Heart right ventricle (tissue), 16 donors: ENCODE measurements around the gene FDXACB1. TPM values are rescaled to one million over a fixed set of nuclear protein-coding genes. Genes with fewer than 3 reads are reported as not detected.
A peak's percentile ranks its signal among the peaks of the same experiment; 100 is the strongest.

Experiments used
- ATAC-seq, 8 donors: fragments of 200-7000 bp; cut with Tn5 transposase; one replicate each; pipeline ENCODE4 v1.9.1; 2020; ENCODE audit warnings: mild to moderate bottlenecking in 8 of 8, moderate library complexity in 8 of 8, moderate number of reproducible peaks in 1 of 8
- DNase-seq, 2 donors: peaks; one replicate each; pipeline ENCODE4 v3.0.0-alpha.2; 2020
- H3K27ac ChIP-seq, 10 donors: fragments of 200-600 bp; sonication (generic) in 2 of 10; one replicate each; pipeline versions ENCODE4 v1.5.0 to v1.8.0; 2020 to 2022; ENCODE audit warnings: mild to moderate bottlenecking in 3 of 10
- H3K27me3 ChIP-seq, 7 donors: fragments of 200-600 bp; one replicate each; pipeline ENCODE4 v1.8.0; 2021 to 2022; ENCODE audit warnings: mild to moderate bottlenecking in 2 of 7
- H3K36me3 ChIP-seq, 9 donors: fragments of 200-600 bp; sonication (generic) in 1 of 9; one replicate each; pipeline versions ENCODE4 v1.5.0 to v1.8.0; 2020 to 2022; ENCODE audit warnings: mild to moderate bottlenecking in 2 of 9
- H3K4me1 ChIP-seq, 9 donors: fragments of 200-600 bp; sonication (generic) in 1 of 9; one replicate each; pipeline versions ENCODE4 v1.5.0 to v1.8.0; 2020 to 2022; ENCODE audit warnings: mild to moderate bottlenecking in 4 of 9
- H3K4me3 ChIP-seq, 10 donors: fragments of 200-600 bp; sonication (generic) in 2 of 10; one replicate each; pipeline versions ENCODE4 v1.5.0 to v1.8.0; 2020 to 2022; ENCODE audit warnings: mild to moderate bottlenecking in 7 of 10, moderate library complexity in 2 of 10
- H3K9me3 ChIP-seq, 11 donors: fragments of 200-600 bp in 10 of 11; sonication (generic) in 2 of 11; one replicate each; pipeline versions ENCODE4 v1.5.0 to v1.8.0; 2013 to 2022; ENCODE audit warnings: mild to moderate bottlenecking in 2 of 11, control low read depth in 1 of 11, moderate library complexity in 1 of 11
- WGBS, 2 donors: extraction: QIAGEN DNeasy Blood & Tissue Kit; methylation state at CpG; one replicate each; pipeline ENCODE4 v1.1.7; 2013; ENCODE audit warnings: inconsistent platforms in 1 of 2; 5-methylcytosine and 5-hydroxymethylcytosine counted together
- intact Hi-C, 10 donors: fragments of 100-400 bp; cut with DNase I; formaldehyde crosslinking; loops; one replicate each; pipeline versions ENCODE4 v1.11.1 to v1.14.2; 2022
- polyA plus RNA-seq, 2 donors: library from polyadenylated mRNA; stranded (reverse); fragments of 200-250 nt; gene quantifications; one replicate each; pipeline ENCODE4 v1.2.3, GENCODE V29; 2013
- total RNA-seq, 10 donors: library from RNA; stranded (reverse); fragmentation: NEBNext Ultra II Directional in 3 of 10; extraction: Animal tissue kit (Norgen Biotek cat#: 25700) in 3 of 10; gene quantifications; one replicate each; pipeline versions ENCODE4 v1.2.1 to v1.2.4, GENCODE V29; 2021 to 2023
- TF ChIP-seq, protein P1 (sequence below), 9 donors: fragments of 200-600 bp; sonication (generic) in 2 of 9; IDR thresholded peaks; one replicate each; pipeline versions ENCODE4 v1.5.0 to v1.8.0; 2021 to 2022; ENCODE audit warnings: antibody characterized with exemption in 9 of 9, mild to moderate bottlenecking in 5 of 9, moderate library complexity in 1 of 9
- donor health status: Arrhythmogenic right ventricular cardiomyopathy.
- donor health status: ischemic (EF 13 %, LVEDD 7.1; RV severe dilation, severe dysfunction).
- donor health status: healthy with polysubstance abuse.
- donor health status: DM: no; HTN: yes; CAD: no.
- donor health status: DM: no; HTN: no; CAD: no.
- donor health status: ischemic (EF 25% LVEDD 6.9; RV normal size, moderate dysfunction).
- donor health status: ischemic (EF 25% LVEDD 5.7; RV mildly dilated, moderate dysfunction).
- donor health status: healthy.
- donor health status: DM: yes; HTN: yes; CAD: no.
- donor health status: Ischemic cardiomyopathy.
- donor health status: ischemic (EF 35%, LVEDD 5.7; RV mildly dilated, moderate dysfunction).
- donor health status: nonischemic (EF 11% LVEDD 7.7; RV severe dilation, severe dysfunction).
- donor health status: DM: yes; HTN: yes; CAD: no.
- donor health status: PGD.
- donor health status: ischemic (EF 29% LVEDD 5.4; RV normal size, mild dysfunction).
- donor health status: nonischemic (EF 23%, LVEDD 6.1; RV moderate dilation, normal function).

The FDXACB1 gene
- total and polyA plus RNA-seq, 12 donors, result 0.86 to 2.0 (median 1.4) TPM

DNA sequence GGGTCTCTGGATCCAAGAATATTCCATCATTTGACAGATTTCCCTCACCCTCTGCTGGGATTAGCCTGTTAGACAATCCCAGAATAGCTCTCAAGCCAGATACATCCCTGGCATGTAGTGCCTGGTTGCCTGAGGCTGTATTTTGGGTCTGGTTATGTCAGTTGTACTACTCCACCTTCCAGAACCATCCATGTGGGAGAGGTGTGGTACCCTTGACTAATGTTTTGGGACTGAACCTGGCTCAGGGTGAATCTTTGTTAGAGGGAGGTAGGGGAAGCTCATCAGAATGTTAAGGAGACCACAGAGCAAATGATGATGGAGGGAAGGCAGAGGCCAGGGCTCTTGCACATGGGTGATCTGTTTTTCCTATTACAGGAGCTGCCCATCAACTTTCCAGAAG, 45.0 kb upstream of the FDXACB1 start:
- peak in 1 of 8 donors; percentile 27 for ATAC-seq
- Histone ChIP-seq H3K4me3 (peak overlapping the region in 3 of 10 donors; percentile 31 to 43 (median 34)), H3K36me3 (no peaks in the 10 kb centered on the region), H3K27me3 (no peaks in the 10 kb centered on the region), H3K4me1 (peaks cover 5 to 58% (median 41%) of the 10 kb centered on the region in 9 donors), H3K27ac (peak overlapping the region; percentile 70 to 95 (median 91)), H3K9me3 (no peaks in the 10 kb centered on the region)
- TF ChIP-seq, protein P1, sequence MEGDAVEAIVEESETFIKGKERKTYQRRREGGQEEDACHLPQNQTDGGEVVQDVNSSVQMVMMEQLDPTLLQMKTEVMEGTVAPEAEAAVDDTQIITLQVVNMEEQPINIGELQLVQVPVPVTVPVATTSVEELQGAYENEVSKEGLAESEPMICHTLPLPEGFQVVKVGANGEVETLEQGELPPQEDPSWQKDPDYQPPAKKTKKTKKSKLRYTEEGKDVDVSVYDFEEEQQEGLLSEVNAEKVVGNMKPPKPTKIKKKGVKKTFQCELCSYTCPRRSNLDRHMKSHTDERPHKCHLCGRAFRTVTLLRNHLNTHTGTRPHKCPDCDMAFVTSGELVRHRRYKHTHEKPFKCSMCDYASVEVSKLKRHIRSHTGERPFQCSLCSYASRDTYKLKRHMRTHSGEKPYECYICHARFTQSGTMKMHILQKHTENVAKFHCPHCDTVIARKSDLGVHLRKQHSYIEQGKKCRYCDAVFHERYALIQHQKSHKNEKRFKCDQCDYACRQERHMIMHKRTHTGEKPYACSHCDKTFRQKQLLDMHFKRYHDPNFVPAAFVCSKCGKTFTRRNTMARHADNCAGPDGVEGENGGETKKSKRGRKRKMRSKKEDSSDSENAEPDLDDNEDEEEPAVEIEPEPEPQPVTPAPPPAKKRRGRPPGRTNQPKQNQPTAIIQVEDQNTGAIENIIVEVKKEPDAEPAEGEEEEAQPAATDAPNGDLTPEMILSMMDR (IDR thresholded peaks at IDR 0.05), result no peak
- DNase-seq, result no peak
- intact Hi-C loops, result loop anchor here in 4 of 10 donors (5.0 to 10.0 kb wide), 3 partner anchors 47 to 161 kb away; partner anchors contain the start of genes CFAP68 (in 3 of the 4), FDXACB1 (in 3 of the 4), ALG9 (in 2 of the 4) and SDHD (in 1 of the 4)

DNA sequence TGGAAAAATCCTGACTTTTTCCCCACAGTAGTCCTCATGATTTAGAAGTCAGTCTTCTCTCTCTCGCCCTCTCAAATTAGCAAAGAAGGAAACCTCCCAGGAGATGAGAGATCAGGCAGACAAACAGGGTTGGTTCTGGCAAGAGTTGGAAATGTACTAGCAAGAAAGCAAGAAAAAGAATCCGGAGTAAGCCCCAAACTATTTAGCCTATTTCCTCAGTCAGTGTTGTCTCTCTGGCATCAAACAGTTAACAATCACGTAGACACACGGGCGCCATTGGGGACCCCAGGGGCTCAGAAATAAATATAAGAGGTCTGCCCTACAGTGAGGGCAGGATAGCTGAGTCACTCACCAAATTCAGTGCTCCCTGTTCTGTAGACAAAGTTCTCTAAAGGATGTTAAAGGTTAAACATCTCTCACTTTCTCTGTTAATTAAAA, 44.4 kb upstream of the FDXACB1 start:
- H3K4me1 ChIP-seq, result peaks cover 5 to 64% (median 47%) of the 10 kb centered on the region in 9 donors
- intact Hi-C loops, result loop anchor here in 4 of 10 donors (5.0 to 10.0 kb wide), 3 partner anchors 46 to 161 kb away; partner anchors contain the start of genes CFAP68 (in 3 of the 4), FDXACB1 (in 3 of the 4), ALG9 (in 2 of the 4) and SDHD (in 1 of the 4)
- H3K4me3 ChIP-seq, result peak overlapping the region in 5 of 10 donors; percentile 24 to 43 (median 31)
- H3K9me3 ChIP-seq, result no peaks in the 10 kb centered on the region
- peak overlapping the region; percentile 70 to 95 (median 91) for H3K27ac ChIP-seq
- H3K27me3 ChIP-seq, result no peaks in the 10 kb centered on the region
- WGBS, 2 donors, result 7 to 13% methylated on average over 5 of the region's 5 CpGs
- ATAC-seq, result peak in 1 of 8 donors; percentile 6
- H3K36me3 ChIP-seq, result no peaks in the 10 kb centered on the region
- TF ChIP-seq, protein P1 (IDR thresholded peaks at IDR 0.05), result no peak
- DNase-seq, result no peak

DNA sequence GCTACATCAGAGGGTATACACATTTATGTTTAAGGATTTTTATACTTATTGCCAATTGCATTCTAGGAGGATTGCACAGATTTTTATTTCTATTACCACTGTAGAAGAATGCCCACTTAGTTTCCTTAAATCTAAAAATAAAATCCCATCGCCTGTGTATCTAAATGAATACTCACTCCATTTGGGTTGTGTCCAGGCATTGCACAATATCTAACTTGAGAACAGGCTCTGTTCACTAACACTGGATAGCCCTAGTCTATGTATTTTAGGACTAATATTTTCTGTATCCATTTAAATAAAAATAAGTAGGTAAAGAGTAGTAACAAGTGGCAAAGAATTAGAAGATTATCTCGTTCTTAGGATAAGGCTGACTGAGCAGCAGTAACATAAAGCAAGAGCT, 43.8 kb upstream of the FDXACB1 start:
- H3K27ac ChIP-seq, result peak overlapping the region; percentile 70 to 95 (median 91)
- peak in 1 of 2 donors; percentile 84 for DNase-seq
- H3K4me3 ChIP-seq, result peak overlapping the region in 5 of 10 donors; percentile 24 to 43 (median 31)
- no peaks in the 10 kb centered on the region for H3K9me3 ChIP-seq
- no peaks in the 10 kb centered on the region for H3K36me3 ChIP-seq
- intact Hi-C loops, result loop anchor here in 4 of 10 donors (5.0 to 10.0 kb wide), 3 partner anchors 46 to 162 kb away; partner anchors contain the start of genes CFAP68 (in 3 of the 4), FDXACB1 (in 3 of the 4), ALG9 (in 2 of the 4) and SDHD (in 1 of the 4)
- no peaks in the 10 kb centered on the region for H3K27me3 ChIP-seq
- 5 to 11% methylated on average over 2 of the region's 2 CpGs for WGBS, 2 donors
- H3K4me1 ChIP-seq, result peaks cover 5 to 65% (median 49%) of the 10 kb centered on the region in 9 donors
- TF ChIP-seq, protein P1 (IDR thresholded peaks at IDR 0.05), result no peak
- ATAC-seq, result peak in 3 of 8 donors; percentile 29 to 40 (median 37)

DNA sequence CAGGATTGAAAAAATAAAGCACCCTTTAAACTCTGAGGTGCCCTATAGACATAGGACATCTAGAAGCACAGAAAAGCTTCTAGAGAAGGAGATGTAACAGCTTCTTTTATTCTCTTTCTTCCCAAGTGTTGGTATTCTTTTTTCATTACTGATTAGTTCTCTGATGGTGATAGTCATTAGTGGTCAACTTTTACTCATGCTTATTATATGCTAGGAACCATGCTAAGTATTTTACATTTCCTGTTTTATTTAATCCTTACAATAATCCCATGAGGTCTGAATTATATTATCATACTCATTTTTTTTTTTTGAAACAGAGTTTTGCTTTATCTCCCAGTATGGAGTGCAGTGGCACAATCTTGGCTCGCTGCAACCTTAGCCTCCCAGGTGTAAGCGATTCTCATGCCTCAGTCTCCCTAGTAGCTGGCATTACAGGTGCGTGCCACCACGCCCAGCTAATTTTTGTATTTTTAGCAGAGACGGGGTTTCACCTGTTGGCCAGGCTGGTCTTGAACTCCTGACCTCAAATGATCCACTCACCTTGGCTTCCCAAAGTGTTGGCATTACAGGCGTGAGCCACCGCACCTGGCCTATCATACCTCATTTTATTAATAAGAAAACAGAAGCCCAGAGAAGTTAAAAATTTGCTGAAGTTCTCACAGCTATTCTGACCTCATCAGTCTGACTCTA, 42.7 kb upstream of the FDXACB1 start:
- intact Hi-C loops, result loop anchor here in 4 of 10 donors (5.0 to 10.0 kb wide), 3 partner anchors 44 to 163 kb away; partner anchors contain the start of genes CFAP68 (in 3 of the 4), FDXACB1 (in 3 of the 4), ALG9 (in 2 of the 4) and SDHD (in 1 of the 4)
- TF ChIP-seq, protein P1 (IDR thresholded peaks at IDR 0.05), result no peak
- Histone ChIP-seq H3K36me3 (no peaks in the 10 kb centered on the region), H3K9me3 (no peaks in the 10 kb centered on the region), H3K27me3 (no peaks in the 10 kb centered on the region), H3K4me3 (no peak overlapping the region), H3K27ac (peak overlapping the region in 7 of 10 donors; percentile 85 to 95 (median 94)), H3K4me1 (peaks cover 5 to 58% (median 42%) of the 10 kb centered on the region in 9 donors)
- 88 to 89% methylated on average over 7 of the region's 7 CpGs for WGBS, 2 donors
- DNase-seq (no peak), ATAC-seq (no peak)
